IPS-18a (cell line): ENCODE results near the gene UPF1.
"Not testable (repeated sequence)": the region's sequence is repeated elsewhere in the genome, so short reads cannot be mapped to it uniquely, and the experiment has no call there.

Experiments
- H3K27ac ChIP-seq: one replicate; pipeline ENCODE4 v1.5.1; 2013; ENCODE audit warnings: low read length
- H3K27me3 ChIP-seq: one replicate; pipeline ENCODE4 v1.6.1; 2013; ENCODE audit warnings: mild to moderate bottlenecking, low read length; ENCODE audit not compliant: control insufficient read depth, insufficient read depth
- H3K36me3 ChIP-seq: one replicate; pipeline ENCODE4 v1.6.1; 2013; ENCODE audit warnings: low read depth, low read length; ENCODE audit not compliant: control insufficient read depth
- H3K4me1 ChIP-seq: one replicate; pipeline ENCODE4 v1.6.1; 2013; ENCODE audit warnings: low read depth, low read length; ENCODE audit not compliant: control insufficient read depth
- H3K4me3 ChIP-seq: one replicate; pipeline ENCODE4 v1.5.1; 2013; ENCODE audit warnings: low read length
- H3K9ac ChIP-seq: one replicate; pipeline ENCODE4 v1.6.1; 2013; ENCODE audit warnings: mild to moderate bottlenecking, low read length, moderate library complexity
- H3K9me3 ChIP-seq: one replicate; pipeline ENCODE4 v1.6.1; 2013; ENCODE audit warnings: low read depth, low read length; ENCODE audit not compliant: control insufficient read depth

Gene UPF1

GRCh38 chr19:18908917-18909619 lies 77.3 kb downstream of the UPF1 start:
- no peak overlapping the region for H3K9ac ChIP-seq
- no peak overlapping the region for H3K27ac ChIP-seq

GRCh38 chr19:18910010-18910409 lies 78.3 kb downstream of the UPF1 start:
- Histone ChIP-seq H3K36me3 (peaks cover 12% of the 10 kb centered on the region), H3K9ac (no peak overlapping the region), H3K9me3 (no peaks in the 10 kb centered on the region), H3K4me1 (no peaks in the 10 kb centered on the region), H3K27ac (no peak overlapping the region), H3K27me3 (no peaks in the 10 kb centered on the region), H3K4me3 (no peak overlapping the region)

More at GRCh38 chr19:18908917-18909619, 77.3 kb downstream of the UPF1 start:
- Histone ChIP-seq H3K4me1 (no peaks in the 10 kb centered on the region), H3K4me3 (no peak overlapping the region), H3K9me3 (no peaks in the 10 kb centered on the region), H3K27me3 (no peaks in the 10 kb centered on the region), H3K36me3 (peaks cover 12% of the 10 kb centered on the region)

GRCh38 chr19:18910801-18911436 lies 79.2 kb downstream of the UPF1 start:
- no peaks in the 10 kb centered on the region for H3K4me1 ChIP-seq
- H3K9me3 ChIP-seq = no peaks in the 10 kb centered on the region
- no peak overlapping the region for H3K27ac ChIP-seq
- H3K27me3 ChIP-seq = no peaks in the 10 kb centered on the region
- no peak overlapping the region for H3K4me3 ChIP-seq
- H3K36me3 ChIP-seq = peaks cover 9% of the 10 kb centered on the region
- no peak overlapping the region for H3K9ac ChIP-seq

GRCh38 chr19:18912933-18913332 lies 81.2 kb downstream of the UPF1 start:
- H3K27ac ChIP-seq = no peak overlapping the region
- no peak overlapping the region for H3K9ac ChIP-seq
- no peaks in the 10 kb centered on the region for H3K27me3 ChIP-seq
- no peaks in the 10 kb centered on the region for H3K9me3 ChIP-seq
- H3K36me3 ChIP-seq = peaks cover 1% of the 10 kb centered on the region
- no peaks in the 10 kb centered on the region for H3K4me1 ChIP-seq
- no peak overlapping the region for H3K4me3 ChIP-seq

- Histone ChIP-seq H3K4me1 (no peaks in the 10 kb centered on the region), H3K9me3 (no peaks in the 10 kb centered on the region), H3K27me3 (no peaks in the 10 kb centered on the region), H3K4me3 (no peak overlapping the region), H3K36me3 (no peaks in the 10 kb centered on the region), H3K9ac (no peak overlapping the region), H3K27ac (no peak overlapping the region)
These were observed 81.7 kb downstream of the UPF1 start for GRCh38 chr19:18913466-18913865.

- Histone ChIP-seq H3K9ac (no peak overlapping the region), H3K27ac (no peak overlapping the region)
These were observed 83.9 kb downstream of the UPF1 start for GRCh38 chr19:18915639-18916038.

GRCh38 chr19:18917593-18917992 lies 85.8 kb downstream of the UPF1 start:
- H3K9ac ChIP-seq, H3K9me3 ChIP-seq, H3K27me3 ChIP-seq, H3K4me1 ChIP-seq, H3K27ac ChIP-seq, H3K4me3 ChIP-seq: not testable (repeated sequence)
- peaks cover 11% of the 10 kb centered on the region for H3K36me3 ChIP-seq

More at GRCh38 chr19:18915639-18916038, 83.9 kb downstream of the UPF1 start:
- Histone ChIP-seq H3K4me3 (no peak overlapping the region), H3K27me3 (no peaks in the 10 kb centered on the region), H3K9me3 (no peaks in the 10 kb centered on the region), H3K36me3 (no peaks in the 10 kb centered on the region), H3K4me1 (no peaks in the 10 kb centered on the region)
